Measurements from ENCODE around the gene CNGB1.

Gene CNGB1

DNA sequence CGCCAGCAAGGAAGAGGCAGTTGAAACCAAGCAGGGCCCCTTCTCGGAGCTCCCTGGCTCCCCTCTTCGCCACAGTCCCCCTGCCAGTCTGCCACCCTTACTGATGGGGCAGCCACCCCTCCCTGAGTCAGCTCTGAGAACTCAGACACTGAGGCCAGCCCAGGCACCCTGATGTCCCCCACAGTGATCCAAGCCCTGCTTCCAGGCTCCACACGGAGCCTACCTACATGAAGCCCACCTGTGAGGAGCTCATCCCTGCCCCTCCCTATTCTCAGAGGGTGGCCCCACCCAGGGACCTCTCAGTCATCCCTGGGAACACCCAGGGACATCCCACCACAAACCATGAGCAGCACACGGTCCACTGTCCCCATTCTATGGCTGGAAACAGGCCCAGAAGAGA, 8.9 kb downstream of the CNGB1 start:
- Histone ChIP-seq H3K4me2 (ENCODE audit: low read depth, low read length, poor library complexity, severe bottlenecking) (no peak overlapping the region), H3K27me3 (ENCODE audit: insufficient read depth, low read length, poor library complexity, severe bottlenecking) (no peaks in the 10 kb centered on the region), H3K9me2 (replicated peaks; ENCODE audit: low read depth, low read length) (no peaks in the 10 kb centered on the region), H3K4me3 (ENCODE audit: low read length, poor library complexity, severe bottlenecking) (no peak overlapping the region), H4K20me1 (ENCODE audit: insufficient read depth, low read length, poor library complexity, severe bottlenecking) (no peaks in the 10 kb centered on the region), H3K36me3 (ENCODE audit: insufficient read depth, low read length) (no peaks in the 10 kb centered on the region), H3F3A (ENCODE audit: low read depth) (no peaks in the 10 kb centered on the region), H3K9me3 (ENCODE audit: insufficient read depth, low read depth, low read length) (no peaks in the 10 kb centered on the region), H3K9ac (ENCODE audit: low read depth, low read length, poor library complexity, severe bottlenecking) (no peak overlapping the region), H2AFZ (ENCODE audit: low read length) (no peak overlapping the region), H3K79me2 (ENCODE audit: insufficient read depth, low read length) (no peaks in the 10 kb centered on the region), H3K4me1 (ENCODE audit: insufficient read depth, low read length, poor library complexity, severe bottlenecking) (no peaks in the 10 kb centered on the region)
- no peak for TF ChIP-seq EZH2phosphoT487 (IDR thresholded peaks at IDR 0.05; ENCODE audit: borderline replicate concordance)
- TF ChIP-seq, protein P1, sequence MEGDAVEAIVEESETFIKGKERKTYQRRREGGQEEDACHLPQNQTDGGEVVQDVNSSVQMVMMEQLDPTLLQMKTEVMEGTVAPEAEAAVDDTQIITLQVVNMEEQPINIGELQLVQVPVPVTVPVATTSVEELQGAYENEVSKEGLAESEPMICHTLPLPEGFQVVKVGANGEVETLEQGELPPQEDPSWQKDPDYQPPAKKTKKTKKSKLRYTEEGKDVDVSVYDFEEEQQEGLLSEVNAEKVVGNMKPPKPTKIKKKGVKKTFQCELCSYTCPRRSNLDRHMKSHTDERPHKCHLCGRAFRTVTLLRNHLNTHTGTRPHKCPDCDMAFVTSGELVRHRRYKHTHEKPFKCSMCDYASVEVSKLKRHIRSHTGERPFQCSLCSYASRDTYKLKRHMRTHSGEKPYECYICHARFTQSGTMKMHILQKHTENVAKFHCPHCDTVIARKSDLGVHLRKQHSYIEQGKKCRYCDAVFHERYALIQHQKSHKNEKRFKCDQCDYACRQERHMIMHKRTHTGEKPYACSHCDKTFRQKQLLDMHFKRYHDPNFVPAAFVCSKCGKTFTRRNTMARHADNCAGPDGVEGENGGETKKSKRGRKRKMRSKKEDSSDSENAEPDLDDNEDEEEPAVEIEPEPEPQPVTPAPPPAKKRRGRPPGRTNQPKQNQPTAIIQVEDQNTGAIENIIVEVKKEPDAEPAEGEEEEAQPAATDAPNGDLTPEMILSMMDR (conservative IDR thresholded peaks at IDR 0.05; ENCODE audit: low read length), result no peak

DNA sequence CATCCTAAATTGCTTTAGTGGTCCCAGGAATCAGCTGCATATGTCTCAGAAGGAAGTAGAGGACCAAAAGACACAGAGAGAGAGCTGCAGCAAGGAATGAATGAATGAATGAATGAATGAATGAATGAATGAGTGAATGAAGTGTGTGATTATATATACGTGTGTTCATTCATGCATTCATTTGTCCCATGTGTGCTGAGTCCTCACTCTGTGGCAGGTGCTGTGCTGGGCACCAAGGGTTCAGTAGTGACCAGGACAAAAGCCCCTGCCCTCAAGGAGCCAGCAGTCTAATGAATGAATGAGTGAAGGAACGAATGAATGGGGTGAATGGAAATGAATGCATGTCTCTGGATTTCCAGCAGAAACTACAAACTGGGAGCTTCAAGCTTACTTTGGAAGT, 9.4 kb downstream of the CNGB1 start:
- Histone ChIP-seq H3K9ac (ENCODE audit: low read depth, low read length, poor library complexity, severe bottlenecking) (no peak overlapping the region), H3K4me3 (ENCODE audit: low read length, poor library complexity, severe bottlenecking) (no peak overlapping the region), H3K79me2 (ENCODE audit: insufficient read depth, low read length) (no peaks in the 10 kb centered on the region), H3K9me2 (replicated peaks; ENCODE audit: low read depth, low read length) (no peaks in the 10 kb centered on the region), H3K36me3 (ENCODE audit: insufficient read depth, low read length) (no peaks in the 10 kb centered on the region), H3K4me1 (ENCODE audit: insufficient read depth, low read length, poor library complexity, severe bottlenecking) (no peaks in the 10 kb centered on the region), H4K20me1 (ENCODE audit: insufficient read depth, low read length, poor library complexity, severe bottlenecking) (no peaks in the 10 kb centered on the region), H2AFZ (ENCODE audit: low read length) (no peak overlapping the region), H3K4me2 (ENCODE audit: low read depth, low read length, poor library complexity, severe bottlenecking) (no peak overlapping the region), H3K27me3 (ENCODE audit: insufficient read depth, low read length, poor library complexity, severe bottlenecking) (no peaks in the 10 kb centered on the region), H3K9me3 (ENCODE audit: insufficient read depth, low read depth, low read length) (no peaks in the 10 kb centered on the region), H3F3A (ENCODE audit: low read depth) (no peaks in the 10 kb centered on the region)
- TF ChIP-seq EZH2phosphoT487 (IDR thresholded peaks at IDR 0.05; ENCODE audit: borderline replicate concordance), result no peak
- TF ChIP-seq, protein P1 (conservative IDR thresholded peaks at IDR 0.05; ENCODE audit: low read length), result no peak

DNA sequence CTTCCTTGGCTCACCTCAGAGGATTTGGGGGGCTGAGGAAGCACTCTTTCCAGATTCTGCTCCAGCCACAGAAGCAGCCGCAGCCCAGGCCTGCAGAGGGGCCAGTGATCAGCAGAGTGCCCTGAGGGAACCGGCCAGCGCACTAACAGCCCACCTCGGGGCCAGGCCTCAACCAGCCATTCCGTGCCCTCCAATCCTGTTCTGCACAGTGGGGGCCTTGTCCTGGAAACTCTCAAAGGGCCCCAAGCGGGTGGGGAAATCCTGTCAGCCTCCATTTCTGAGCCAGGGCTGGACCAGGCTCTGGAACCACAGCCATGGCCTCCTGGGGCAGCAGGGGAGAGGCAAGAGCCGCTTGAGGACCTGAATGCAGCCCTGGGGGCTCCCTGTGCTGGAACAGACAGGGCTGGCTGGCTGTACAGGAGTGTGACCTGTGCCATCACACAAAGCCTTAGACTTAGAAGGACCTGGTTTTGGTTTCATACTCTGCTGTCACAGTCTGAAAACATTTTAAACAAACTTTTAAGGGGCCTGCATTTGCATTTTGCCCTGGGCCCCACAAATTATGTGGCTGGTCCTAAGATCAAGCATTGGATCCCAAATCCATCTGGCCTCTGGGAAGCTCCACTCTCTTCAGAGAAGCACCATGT, 10.0 kb downstream of the CNGB1 start:
- no peak overlapping the region for H3K9ac ChIP-seq (ENCODE audit: low read depth, low read length, poor library complexity, severe bottlenecking)
- no peaks in the 10 kb centered on the region for H3K9me3 ChIP-seq (ENCODE audit: insufficient read depth, low read depth, low read length)
- H3K36me3 ChIP-seq (ENCODE audit: insufficient read depth, low read length), result no peaks in the 10 kb centered on the region
- H3K79me2 ChIP-seq (ENCODE audit: insufficient read depth, low read length), result no peaks in the 10 kb centered on the region
- no peaks in the 10 kb centered on the region for H3K4me1 ChIP-seq (ENCODE audit: insufficient read depth, low read length, poor library complexity, severe bottlenecking)
- no peaks in the 10 kb centered on the region for H3F3A ChIP-seq (ENCODE audit: low read depth)
- TF ChIP-seq, protein P1 (conservative IDR thresholded peaks at IDR 0.05; ENCODE audit: low read length), result no peak
- no peak for TF ChIP-seq EZH2phosphoT487 (IDR thresholded peaks at IDR 0.05; ENCODE audit: borderline replicate concordance)
- no peaks in the 10 kb centered on the region for H3K9me2 ChIP-seq (replicated peaks; ENCODE audit: low read depth, low read length)
- no peaks in the 10 kb centered on the region for H4K20me1 ChIP-seq (ENCODE audit: insufficient read depth, low read length, poor library complexity, severe bottlenecking)
- no peak overlapping the region for H3K4me3 ChIP-seq (ENCODE audit: low read length, poor library complexity, severe bottlenecking)
- no peak overlapping the region; the same call in 1 of the 2 replicates for H2AFZ ChIP-seq (ENCODE audit: low read length)
- no peak overlapping the region for H3K4me2 ChIP-seq (ENCODE audit: low read depth, low read length, poor library complexity, severe bottlenecking)
- H3K27me3 ChIP-seq (ENCODE audit: insufficient read depth, low read length, poor library complexity, severe bottlenecking), result no peaks in the 10 kb centered on the region

All from Loucy (cell line).